Astrocyte of the cerebellum (primary cell): ENCODE data around the gene OR2T35.

ENCODE experiments used
- DNase-seq: peaks from one replicate; pipeline ENCODE4 v3.0.0-alpha.2; 2011; ENCODE audit warnings: low read depth
- H3K4me3 ChIP-seq: 2 replicates; pipeline ENCODE4 v1.5.1; 2011; ENCODE audit warnings: mild to moderate bottlenecking, low read depth, low read length, moderate library complexity
- in situ Hi-C: cut with HindIII; loops from 2 replicates; pipeline ENCODE4 v1.10.0; 2017; ENCODE audit warnings: low sequenced_read_pairs
- TF ChIP-seq, protein P1 (sequence below): IDR thresholded peaks from 2 replicates; pipeline ENCODE4 v1.5.1; 2012; ENCODE audit warnings: low read length, low read depth, moderate library complexity, mild to moderate bottlenecking; ENCODE audit errors: missing control alignments

Gene OR2T35

DNA sequence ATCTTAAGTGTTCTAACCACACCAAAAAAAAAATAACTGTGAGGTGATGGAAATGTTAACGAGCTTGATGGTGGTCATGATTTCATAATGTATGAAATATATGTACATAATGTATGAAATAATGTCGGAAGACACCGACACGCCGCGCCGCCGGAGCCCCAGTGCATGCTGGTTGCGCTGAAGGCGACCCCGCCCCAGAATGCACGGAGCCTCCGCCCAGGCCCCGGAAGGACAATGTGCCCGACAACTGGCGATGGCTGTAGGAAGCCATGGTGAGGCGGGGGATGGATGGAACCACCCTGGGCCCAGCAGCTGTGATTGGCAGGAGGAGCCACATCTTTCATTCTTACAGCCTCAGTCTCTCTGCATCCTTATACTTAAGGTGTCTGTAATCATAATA is 55.0 kb downstream of the OR2T35 start:
- no peak overlapping the region for H3K4me3 ChIP-seq
- DNase-seq: no peak
- TF ChIP-seq, protein P1, sequence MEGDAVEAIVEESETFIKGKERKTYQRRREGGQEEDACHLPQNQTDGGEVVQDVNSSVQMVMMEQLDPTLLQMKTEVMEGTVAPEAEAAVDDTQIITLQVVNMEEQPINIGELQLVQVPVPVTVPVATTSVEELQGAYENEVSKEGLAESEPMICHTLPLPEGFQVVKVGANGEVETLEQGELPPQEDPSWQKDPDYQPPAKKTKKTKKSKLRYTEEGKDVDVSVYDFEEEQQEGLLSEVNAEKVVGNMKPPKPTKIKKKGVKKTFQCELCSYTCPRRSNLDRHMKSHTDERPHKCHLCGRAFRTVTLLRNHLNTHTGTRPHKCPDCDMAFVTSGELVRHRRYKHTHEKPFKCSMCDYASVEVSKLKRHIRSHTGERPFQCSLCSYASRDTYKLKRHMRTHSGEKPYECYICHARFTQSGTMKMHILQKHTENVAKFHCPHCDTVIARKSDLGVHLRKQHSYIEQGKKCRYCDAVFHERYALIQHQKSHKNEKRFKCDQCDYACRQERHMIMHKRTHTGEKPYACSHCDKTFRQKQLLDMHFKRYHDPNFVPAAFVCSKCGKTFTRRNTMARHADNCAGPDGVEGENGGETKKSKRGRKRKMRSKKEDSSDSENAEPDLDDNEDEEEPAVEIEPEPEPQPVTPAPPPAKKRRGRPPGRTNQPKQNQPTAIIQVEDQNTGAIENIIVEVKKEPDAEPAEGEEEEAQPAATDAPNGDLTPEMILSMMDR: no peak
- in situ Hi-C loops: no loop called here

DNA sequence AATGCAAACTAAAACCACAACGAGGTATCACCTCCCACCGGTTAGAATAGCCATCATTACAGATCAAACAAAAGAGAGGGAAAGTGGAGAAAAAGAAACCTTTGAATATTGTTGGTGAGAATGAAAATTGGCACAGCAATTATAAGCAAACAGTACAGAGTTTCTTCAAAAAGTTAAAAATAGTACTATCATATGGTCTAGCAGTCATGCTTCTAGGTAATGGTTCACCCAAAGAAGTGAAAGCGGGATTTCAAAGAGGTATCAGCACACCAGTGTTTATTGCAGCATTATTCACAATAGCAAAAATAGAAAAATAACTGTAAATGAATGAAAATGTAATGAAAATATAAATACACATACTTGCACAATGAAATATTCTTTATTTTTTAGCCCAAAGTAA is 55.7 kb downstream of the OR2T35 start:
- H3K4me3 ChIP-seq: no peak overlapping the region
- DNase-seq: no peak
- TF ChIP-seq, protein P1: no peak
- in situ Hi-C loops: no loop called here
